Urinary bladder (tissue), 2 donors: ENCODE results near the gene KCNJ2. TPM values are rescaled to one million over a fixed set of nuclear protein-coding genes. Genes with fewer than 3 reads are reported as not detected.

Source experiments
- polyA plus RNA-seq: library from polyadenylated mRNA; stranded (reverse); fragments of 200-250 nt; gene quantifications from one replicate; pipeline ENCODE4 v1.2.3, GENCODE V29; 2013
- total RNA-seq: library from RNA; depleted of rRNA; stranded (reverse); fragments of >200 nt; gene quantifications from one replicate; pipeline ENCODE4 v1.2.3, GENCODE V29; 2014
- donor health status: healthy.

Gene KCNJ2
- total and polyA plus RNA-seq, 2 donors, result 0.84 to 9.1 TPM

Other genes starting within 250 kb of the KCNJ2 start
- 0.11 TPM for gene KCNJ16, start 94.3 kb upstream of the KCNJ2 start, total RNA-seq
- gene KCNJ16, start 94.3 kb upstream of the KCNJ2 start, polyA plus RNA-seq, result 0.01 TPM